Adipose tissue (tissue), 3 donors: Measurements from ENCODE around the gene MRC2. TPM values are rescaled to one million over a fixed set of nuclear protein-coding genes. Genes with fewer than 3 reads are reported as not detected.

Experiments used
- H3K27ac ChIP-seq: one replicate; pipeline ENCODE4 v1.5.1; 2013; ENCODE audit warnings: low read depth, low read length
- WGBS, 3 donors: extraction: QIAGEN DNeasy Blood & Tissue Kit; methylation state at CpG; one replicate each; pipeline ENCODE4 v1.1.7; 2013; 5-methylcytosine and 5-hydroxymethylcytosine counted together
- polyA plus RNA-seq, 3 donors: library from polyadenylated mRNA; stranded (reverse); fragments of 200-250 nt; gene quantifications; one replicate each; pipeline ENCODE4 v1.2.3, GENCODE V29; 2013
- donor health status: healthy with polysubstance abuse.
- donor health status: Bipolar disorder and iron deficiency.
- donor health status: healthy.

Gene MRC2
- polyA plus RNA-seq, 3 donors: 4.1 to 52.2 (median 14.5) TPM

DNA sequence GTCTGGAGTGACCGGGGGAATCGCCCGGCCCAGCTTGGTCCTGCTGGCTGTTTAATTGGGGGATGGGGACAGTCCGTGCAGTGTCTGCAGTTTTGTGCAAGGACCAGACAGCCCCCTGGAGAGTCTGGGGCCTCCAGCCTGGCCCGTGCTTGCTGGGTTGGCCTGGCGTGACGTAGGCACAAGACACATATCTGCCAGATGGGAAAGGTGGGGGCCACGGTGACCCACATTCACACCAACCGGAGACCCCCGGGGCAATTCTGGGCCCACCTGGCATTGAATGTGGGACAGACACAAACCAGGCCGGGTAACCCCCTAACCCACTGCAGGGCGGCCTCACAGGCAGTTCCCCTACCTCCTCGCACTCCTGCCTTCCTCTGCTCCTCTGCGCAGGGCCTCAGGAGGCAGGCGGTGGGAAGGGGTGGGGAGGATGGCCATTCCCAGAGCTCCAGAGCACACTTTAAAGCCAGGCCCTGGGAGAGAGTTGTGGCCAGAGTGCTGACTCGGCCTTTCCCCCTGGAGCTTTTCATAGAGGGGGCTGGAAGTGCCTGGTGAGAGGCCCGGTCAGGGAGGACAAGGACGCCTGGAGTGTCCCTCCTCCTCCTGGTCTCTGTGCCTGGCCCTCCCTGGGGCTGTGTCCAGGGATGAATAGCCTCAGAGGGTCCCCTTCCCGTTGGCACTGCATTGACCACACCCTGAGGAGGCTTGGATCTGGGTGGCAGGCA lies 1.5 kb downstream of the MRC2 start:
- 38 to 50% (median 49%) methylated on average over 17 to 19 of the region's 19 CpGs for WGBS, 3 donors
- no peak overlapping the region for H3K27ac ChIP-seq

DNA sequence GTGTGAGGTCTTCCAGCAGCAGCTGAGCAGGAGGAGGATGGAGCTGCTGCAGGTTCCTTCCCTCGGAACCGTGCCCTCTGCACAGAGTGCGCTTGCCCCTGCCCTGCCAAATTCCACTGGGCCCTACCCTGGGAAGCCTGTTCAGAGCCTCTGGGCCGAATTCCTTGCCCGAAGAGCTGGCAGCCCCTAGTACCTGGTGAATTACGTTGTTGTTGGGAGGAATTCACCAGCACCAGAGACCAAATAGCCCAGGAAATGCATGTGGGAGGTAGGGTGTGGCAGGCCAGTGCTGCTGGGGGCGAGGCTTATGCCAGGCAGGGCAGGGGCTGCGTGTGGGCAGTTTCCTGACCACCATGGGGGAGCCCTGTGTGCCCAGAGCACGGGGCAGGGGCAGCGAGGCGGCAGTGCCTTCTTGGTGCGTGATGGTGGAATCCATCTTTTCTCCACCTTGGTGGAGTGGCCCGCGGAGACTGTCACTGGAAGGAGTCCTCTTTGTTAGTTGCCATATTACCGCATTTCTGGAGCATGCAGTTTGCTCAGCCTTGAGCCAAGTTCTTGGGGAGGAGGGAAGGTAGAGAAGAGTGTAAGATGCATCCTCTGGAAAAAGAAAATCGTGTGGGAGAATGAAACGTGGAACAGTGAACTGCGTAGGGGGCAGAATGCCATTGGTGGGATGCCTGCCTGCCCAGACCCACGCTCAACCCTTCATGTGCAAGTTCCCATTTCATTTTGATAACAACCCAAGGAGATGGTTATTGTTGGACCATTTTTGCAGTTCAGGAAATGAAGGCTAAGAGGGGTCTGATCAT lies 2.3 kb downstream of the MRC2 start:
- H3K27ac ChIP-seq: no peak overlapping the region
- WGBS, 3 donors: 64 to 66% (median 65%) methylated on average over 19 of the region's 19 CpGs

DNA sequence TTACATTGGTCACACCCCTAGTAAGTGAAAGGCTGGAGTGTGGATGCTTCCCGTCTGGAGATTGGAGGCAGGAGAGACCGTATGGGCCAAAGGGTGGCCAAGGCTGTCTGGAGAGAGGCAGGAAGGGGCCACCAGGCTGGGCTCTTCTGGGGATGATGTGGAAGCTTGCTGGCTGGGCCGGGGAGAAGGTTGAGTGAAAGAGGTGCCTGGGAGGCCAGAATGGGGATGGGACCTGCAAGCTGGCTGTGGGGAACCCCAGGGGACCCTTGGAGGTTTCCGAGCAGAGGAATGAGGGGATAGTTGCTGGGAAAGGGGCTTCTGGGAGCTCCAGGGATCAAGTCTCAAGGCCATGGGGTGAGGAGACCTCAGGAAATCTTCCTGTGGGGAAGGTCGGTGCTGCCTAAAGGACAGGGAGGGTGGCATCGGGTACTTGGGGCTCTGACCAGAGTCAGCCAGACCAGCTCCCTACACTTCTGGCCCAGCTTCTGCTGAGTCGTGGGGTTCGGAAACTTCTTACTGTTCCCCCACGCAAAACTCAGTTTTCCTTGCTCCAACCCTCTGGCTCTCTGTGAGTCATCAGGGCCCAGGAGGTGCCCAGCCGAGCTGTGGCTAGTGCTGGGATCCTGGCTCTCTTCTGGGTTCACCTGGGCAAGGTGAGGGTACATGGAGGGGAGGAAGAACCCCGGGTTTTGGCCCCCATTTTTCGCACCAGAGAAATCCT lies 3.1 kb downstream of the MRC2 start:
- 63 to 76% (median 73%) methylated on average over 12 of the region's 12 CpGs for WGBS, 3 donors
- H3K27ac ChIP-seq: no peak overlapping the region

DNA sequence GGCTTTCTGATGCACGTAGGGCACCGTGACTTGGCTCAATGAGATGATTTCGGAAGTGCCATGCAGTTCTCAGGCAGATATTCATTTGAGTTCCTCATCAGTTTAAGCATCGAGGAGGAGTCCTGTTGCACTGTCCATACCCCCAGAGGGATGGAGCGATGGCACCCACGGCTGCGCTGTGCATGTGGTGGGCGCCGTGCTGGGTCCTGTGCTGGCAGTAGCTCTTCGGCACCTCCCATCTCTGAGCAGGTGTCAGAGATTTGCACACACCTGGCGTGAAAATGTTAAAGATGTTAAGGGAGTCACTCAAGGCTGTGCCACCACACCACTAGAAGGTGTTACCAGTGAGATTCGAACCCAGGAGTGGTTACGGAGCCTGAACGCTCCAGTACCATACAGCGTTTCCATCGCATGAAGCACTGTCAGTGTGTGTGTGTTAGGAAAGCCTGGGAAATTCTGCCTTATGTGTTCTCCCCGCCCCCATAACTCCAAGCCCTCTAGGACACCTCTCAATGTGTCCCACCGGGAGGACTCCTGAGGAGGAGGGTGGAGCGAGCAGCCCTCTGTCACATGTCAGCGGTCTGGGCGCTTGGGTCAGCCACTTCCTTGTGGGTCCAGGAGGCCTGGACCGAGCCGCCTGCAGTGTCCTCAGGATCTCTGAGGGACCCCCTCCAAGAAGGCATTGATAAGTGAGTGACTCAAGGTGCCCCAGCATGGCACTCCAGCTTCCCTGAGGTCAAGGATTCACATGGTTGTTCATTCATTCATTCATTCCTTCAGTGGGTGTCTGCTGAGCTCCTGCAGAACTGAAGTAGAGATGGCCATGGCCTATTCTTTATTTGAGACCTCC lies 3.8 kb downstream of the MRC2 start:
- H3K27ac ChIP-seq: no peak overlapping the region
- 87 to 94% (median 93%) methylated on average over 23 of the region's 23 CpGs for WGBS, 3 donors

DNA sequence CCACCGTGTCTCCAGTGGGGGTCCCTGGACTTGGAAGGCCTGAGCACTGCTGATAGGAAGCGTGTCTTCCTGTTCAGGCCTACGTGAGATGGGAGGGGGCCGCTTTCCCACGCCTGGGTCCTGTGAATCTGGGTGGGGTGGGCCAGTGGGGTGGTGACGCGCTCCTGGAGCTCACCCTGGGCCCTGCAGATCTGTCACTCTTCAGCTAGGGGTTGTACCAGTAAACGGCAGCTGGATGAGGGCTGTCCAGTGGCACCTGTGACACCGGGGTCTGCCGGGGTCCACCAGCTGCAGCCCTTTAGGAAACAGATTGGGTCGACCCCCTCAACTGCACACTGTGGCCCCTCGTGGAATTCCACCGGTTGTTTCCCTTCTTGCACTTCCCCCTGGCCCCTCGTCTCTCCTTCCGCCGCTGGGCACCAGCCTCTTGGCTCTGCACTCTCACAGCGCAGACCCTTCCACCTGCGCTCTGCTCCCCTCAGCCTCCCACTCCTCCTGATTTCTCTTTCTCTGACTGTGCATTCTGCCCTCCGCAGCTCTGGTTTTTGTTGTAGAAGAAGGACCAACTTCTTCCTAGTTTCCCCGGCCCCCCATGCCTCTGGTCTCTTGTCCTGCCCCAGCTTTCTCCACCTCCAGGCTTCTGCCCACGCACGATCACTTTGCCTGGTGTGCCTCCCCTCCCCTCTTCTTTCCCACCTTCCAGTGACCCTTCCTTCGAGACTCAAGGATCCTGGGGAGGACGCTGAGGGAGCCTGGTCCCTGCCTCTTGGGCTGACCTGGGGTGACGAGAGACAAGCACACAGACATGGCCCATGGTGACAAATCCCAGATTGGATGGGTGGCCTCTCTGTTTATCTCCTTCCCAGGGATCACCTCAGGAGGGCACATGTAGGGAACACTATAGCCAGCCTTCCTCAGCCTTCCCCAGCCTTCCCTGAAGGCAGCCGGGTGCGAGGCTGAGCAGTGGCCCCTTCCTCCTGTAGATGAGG lies 4.8 kb downstream of the MRC2 start:
- H3K27ac ChIP-seq: no peak overlapping the region
- 67 to 70% (median 69%) methylated on average over 27 of the region's 27 CpGs for WGBS, 3 donors

DNA sequence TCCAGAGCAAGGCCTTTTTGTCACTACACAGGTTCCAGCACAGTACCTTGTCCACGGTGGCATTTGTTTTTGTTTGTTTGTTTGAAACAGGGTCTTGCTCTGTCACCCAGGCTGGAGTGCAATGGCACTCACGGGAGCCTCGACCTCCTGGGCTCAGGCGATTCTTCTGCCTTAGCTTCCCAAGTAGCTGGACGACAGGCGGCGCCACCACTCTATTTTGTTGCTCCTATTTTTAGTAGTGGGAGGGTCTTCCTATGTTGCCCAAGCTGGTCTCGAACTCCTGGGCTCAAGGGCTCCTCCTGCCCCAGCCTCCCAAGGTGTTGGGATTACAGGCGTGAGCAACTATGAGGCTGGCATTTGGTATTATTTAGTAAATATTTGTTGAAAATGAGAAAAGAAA lies 10.3 kb downstream of the MRC2 start:
- H3K27ac ChIP-seq: no peak overlapping the region
- 68 to 75% (median 72%) methylated on average over 9 of the region's 9 CpGs for WGBS, 3 donors

DNA sequence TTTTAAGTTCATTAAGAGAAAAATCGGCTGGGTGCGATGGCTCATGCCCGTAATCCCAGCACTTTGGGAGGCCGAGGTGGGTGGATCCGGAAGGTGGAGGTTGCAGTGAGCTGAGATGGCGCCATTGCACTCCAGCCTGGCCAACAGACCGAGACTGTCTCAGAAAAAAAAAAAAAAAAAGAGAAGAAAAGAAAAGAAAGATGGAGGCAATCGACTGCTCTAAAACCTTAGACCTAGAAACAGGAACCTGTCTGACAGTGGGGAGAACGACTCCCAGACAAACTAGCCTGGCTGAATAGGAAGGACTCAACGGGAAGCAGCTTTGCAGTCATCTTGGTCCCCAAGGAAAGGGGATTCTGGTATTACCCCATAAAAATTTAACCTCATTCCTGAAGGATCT lies 13.7 kb downstream of the MRC2 start:
- 65 to 86% (median 69%) methylated on average over 10 of the region's 10 CpGs for WGBS, 3 donors
- no peak overlapping the region for H3K27ac ChIP-seq

DNA sequence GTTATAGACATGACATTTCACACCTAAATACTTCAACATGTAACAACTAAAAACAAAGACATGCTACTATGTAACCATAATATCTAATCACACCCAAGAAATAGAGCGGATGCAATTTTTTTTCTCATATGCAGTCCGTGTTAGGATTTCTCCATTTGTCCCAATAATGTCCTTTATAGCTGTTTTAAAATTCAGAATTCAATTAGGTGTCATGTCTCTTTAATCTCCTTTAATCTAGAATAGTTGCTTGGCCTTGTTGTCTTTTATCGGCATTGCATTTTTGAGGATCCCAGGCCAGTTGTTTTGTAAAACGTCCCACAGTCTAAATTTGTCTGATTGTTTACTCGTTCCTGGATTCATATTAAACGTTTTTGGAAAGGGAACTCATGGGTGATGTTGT lies 14.5 kb downstream of the MRC2 start:
- WGBS, 3 donors: 65 to 79% (median 73%) methylated on average over 6 of the region's 6 CpGs
- no peak overlapping the region for H3K27ac ChIP-seq

DNA sequence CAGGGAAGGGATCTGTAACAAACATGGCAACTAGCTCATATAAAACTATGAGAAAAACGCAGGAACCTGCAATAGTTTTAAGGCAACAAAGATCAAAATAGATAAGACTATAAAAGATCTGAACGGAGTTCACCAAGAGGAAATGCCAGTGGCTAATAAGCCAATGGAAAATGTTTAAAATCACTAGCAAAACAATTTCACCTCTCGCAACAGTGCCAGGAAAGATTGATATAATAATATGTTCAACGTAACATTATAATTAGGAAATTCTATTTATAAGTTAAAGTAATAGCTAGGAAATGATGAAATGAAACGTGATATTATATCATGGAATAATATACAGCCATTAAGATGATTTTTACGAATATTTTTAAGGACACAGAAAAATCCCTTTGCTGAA lies 16.0 kb downstream of the MRC2 start:
- H3K27ac ChIP-seq: no peak overlapping the region
- 74 to 79% (median 76%) methylated on average over 6 of the region's 6 CpGs for WGBS, 3 donors

DNA sequence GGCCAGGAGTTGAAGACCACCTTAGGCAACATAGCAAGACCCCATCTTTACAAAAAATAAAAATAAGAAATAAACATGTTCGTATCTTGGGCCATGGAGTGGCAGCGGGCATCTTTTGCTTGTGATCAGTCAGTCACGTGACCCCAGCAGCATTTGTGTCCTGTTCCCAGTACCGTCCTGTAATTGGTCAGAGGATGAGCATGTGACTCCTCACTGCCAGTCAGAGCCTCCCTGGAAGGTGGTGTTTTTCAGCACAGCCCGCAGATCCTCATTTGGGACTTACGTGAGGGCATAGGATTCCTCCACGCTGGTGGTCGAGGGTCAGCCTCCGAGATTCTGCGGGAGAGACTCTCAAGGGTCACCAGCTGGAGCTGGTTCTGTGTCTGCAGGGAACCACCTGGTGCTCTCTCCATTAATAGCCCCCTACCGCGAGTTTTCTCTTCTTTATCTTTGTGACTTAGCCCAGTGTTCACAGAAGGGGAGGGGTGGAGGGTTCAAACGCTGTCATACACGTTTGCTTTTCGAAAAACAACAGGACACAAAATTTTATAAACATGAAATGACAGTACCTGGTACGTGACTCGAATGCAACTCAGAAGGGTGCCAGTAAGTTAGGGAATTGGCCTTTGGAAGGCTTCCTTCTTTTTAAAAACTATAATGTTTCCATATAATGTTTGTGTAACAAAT lies 17.2 kb downstream of the MRC2 start:
- WGBS, 3 donors: 62 to 85% (median 85%) methylated on average over 17 of the region's 17 CpGs
- no peak overlapping the region for H3K27ac ChIP-seq

DNA sequence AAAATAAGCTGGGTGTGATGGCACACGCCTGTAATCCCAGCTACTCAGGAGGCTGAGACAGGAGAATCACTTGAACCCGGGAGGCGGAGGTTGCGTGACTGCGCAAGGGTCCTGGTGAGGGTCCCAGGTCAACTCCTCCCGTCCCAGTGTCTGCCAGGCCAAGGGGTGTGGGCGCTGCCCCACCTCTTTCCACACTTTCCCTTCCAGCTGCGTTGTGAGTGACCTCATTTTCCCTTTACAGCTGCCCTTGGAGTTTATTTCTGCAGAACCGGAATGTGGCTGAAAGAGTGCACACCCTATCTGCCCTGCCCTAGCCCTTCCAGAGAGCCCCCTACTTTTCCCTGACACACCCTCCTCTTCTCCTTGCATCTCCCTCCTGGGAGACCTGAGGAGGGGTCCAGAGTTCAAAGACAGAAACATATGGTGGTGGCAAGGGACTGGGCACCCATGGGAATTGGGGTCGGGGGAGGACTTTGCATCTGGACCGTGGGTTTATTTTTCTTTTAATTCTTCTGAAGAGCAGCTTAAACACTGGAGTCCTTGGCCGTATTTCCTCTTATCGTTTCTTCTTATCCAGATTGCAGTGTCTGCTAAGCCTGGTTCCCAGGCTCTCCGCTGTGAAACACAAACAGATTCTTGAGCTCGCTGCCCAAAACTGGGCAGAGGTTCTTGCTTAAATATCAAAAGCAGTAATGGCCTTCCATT lies 20.9 kb downstream of the MRC2 start:
- no peak overlapping the region for H3K27ac ChIP-seq
- WGBS, 3 donors: 43 to 60% (median 57%) methylated on average over 15 of the region's 15 CpGs

DNA sequence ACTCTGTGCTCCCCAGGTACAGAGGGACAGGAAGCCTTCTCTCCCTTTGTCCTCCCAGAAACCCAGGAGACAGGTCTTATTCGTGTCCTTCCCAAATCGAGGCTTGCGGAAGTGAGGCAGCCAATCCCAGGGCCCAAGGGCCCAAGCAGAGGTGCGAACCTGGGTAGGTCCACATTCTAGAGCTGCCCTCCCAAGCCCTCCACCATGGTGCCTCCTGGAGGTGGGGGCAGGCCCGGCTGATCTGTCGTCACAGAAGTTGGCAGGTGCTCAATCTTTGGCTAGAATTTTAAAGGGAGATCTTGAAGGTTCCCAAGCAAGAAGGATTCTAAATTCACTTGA lies 21.5 kb downstream of the MRC2 start:
- 58 to 71% (median 58%) methylated on average over 6 of the region's 6 CpGs for WGBS, 3 donors
- no peak overlapping the region for H3K27ac ChIP-seq

DNA sequence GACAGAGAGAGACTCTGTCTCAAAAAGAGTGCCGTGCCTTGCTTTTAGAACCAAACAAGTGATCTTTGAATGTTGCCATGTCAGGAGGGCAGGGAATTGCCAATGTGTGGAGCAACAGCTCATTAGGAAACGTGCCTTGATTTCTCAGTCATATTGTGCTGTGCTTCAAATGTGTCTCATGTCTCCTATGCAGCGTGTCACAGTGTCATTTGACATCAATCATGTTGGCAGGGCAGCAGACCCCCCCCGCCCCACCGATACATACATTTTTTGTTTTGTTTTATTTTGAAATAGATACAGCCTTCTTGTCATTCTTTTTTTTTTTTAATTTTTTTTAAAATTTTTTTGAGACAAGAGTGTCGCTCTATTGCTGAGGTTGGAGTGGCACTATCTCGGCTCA lies 22.1 kb downstream of the MRC2 start:
- no peak overlapping the region for H3K27ac ChIP-seq
- WGBS, 3 donors: 82 to 90% (median 87%) methylated on average over 7 of the region's 7 CpGs

DNA sequence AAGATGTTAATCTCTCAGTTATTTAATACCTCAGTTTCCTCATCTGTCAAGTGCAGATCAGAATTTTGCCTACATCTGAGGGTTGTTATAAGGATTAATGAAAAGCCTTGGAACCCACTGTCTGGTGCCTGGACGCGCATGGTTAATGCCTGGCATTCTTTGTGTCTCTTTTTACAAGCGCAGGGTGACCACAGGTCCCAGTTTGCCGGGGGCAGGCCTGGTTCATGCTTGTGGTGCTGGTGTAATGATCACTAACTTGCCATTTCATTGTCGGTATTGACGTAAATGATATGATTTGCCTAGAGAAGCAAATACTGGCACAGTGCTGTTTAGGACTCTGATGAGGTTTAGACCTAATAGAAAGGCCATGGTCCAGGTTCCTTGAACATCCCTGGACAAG lies 23.1 kb downstream of the MRC2 start:
- WGBS, 3 donors: 87 to 96% (median 89%) methylated on average over 6 of the region's 6 CpGs
- H3K27ac ChIP-seq: no peak overlapping the region

DNA sequence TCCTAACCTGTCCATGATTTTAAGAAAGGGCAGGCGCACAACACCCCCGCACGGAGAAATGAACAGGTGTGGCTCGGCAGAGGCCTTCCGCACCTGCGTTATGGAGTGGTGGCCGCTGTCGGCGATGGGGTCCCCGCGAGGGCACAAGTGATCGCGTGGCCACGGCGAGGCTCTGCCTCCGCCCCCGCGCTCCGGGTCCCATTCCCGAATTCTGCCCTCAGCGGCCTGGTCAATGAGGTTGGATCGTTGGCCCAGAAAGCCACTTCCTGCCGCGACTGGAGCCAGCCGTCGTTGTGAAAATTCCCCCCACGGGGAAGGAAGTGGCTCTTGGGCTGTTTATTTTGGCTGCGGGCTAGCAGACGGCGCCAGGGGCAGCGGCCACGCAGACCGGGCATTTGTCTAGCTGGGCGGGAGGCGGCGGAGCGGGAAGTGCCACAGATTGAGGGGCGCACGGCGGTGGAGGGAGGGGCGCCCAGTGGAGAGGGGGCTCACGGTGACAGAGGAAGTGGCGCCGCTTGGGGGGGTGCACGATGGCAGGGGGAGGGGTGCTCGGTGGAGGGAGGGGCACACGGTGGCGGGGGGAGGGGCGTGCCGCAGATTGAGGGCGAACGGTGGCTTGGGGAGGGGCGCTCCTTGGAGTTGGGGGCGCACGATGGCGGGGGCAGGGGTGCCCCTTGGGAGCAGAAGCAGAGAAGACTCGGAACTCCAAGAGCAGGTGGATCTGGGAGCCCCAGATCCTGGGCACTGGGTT lies 25.0 kb downstream of the MRC2 start:
- 3 to 8% (median 5%) methylated on average over 53 to 57 of the region's 57 CpGs for WGBS, 3 donors
- no peak overlapping the region for H3K27ac ChIP-seq
